ENCODE results near the gene ACP7. TPM values are rescaled to one million over a fixed set of nuclear protein-coding genes. Genes with fewer than 3 reads are reported as not detected.

Gene ACP7
- total and polyA plus RNA-seq, 2 of the 4 experiments (the other 2 are of a cell fraction): not detected

DNA sequence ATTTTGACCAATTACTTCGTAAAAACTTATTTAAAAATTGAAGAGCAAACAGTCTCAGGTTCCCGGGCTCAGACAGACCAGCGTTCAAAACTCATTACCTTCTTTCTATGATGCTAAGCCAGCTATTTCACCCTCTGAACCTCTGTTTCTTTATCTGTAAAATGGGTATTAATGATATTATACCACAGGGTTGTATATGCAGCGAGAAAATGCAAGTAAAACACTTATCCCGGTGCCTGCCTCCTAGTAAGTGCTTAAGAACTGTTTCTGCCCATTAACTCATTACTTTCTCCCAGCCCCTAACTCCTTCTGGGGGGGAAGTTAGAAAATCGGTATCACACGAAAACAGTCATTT lies 41.0 kb downstream of the ACP7 start:
- ATAC-seq (ENCODE audit: low read depth) (no peak), DNase-seq (no peak)
- no peak overlapping the region for H2BK15ac ChIP-seq (ENCODE audit: low read depth, low read length)
- no peaks in the 10 kb centered on the region for H3K36me3 ChIP-seq (ENCODE audit: control insufficient read depth, insufficient read depth, low read length)
- no peak overlapping the region; the same call in 1 of the 2 replicates for H3K56ac ChIP-seq (ENCODE audit: extremely low read depth, insufficient read depth, low read length)
- TF ChIP-seq MAZ (IDR thresholded peaks at IDR 0.05; ENCODE audit: borderline replicate concordance, low read depth, low read length) (no peak), RAD21 (IDR thresholded peaks at IDR 0.05; ENCODE audit: low read length) (no peak), RFX5 (IDR thresholded peaks at IDR 0.05; ENCODE audit: low read depth, low read length) (no peak), SMC3 (IDR thresholded peaks at IDR 0.05; ENCODE audit: low read depth, low read length) (no peak), CEBPB (IDR thresholded peaks at IDR 0.05; ENCODE audit: low read depth, low read length) (no peak), CHD1 (IDR thresholded peaks at IDR 0.05; ENCODE audit: low read depth, low read length) (no peak), FOS (IDR thresholded peaks at IDR 0.05; ENCODE audit: low read depth, low read length) (no peak), MAFK (IDR thresholded peaks at IDR 0.05; ENCODE audit: low read depth, low read length) (no peak)
- TF ChIP-seq, protein P1, sequence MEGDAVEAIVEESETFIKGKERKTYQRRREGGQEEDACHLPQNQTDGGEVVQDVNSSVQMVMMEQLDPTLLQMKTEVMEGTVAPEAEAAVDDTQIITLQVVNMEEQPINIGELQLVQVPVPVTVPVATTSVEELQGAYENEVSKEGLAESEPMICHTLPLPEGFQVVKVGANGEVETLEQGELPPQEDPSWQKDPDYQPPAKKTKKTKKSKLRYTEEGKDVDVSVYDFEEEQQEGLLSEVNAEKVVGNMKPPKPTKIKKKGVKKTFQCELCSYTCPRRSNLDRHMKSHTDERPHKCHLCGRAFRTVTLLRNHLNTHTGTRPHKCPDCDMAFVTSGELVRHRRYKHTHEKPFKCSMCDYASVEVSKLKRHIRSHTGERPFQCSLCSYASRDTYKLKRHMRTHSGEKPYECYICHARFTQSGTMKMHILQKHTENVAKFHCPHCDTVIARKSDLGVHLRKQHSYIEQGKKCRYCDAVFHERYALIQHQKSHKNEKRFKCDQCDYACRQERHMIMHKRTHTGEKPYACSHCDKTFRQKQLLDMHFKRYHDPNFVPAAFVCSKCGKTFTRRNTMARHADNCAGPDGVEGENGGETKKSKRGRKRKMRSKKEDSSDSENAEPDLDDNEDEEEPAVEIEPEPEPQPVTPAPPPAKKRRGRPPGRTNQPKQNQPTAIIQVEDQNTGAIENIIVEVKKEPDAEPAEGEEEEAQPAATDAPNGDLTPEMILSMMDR (conservative IDR thresholded peaks at IDR 0.05; ENCODE audit: low read depth, low read length): no peak
- peak overlapping the region; percentile 83; the same call in 1 of the 2 replicates for H3K4me2 ChIP-seq (ENCODE audit: low read depth, low read length)
- ChIA-PET POLR2A (ENCODE audit: unreplicated experiment) (no interaction called here), CTCF (no interaction called here)
- H4K5ac ChIP-seq (ENCODE audit: low read depth, low read length): peak overlapping the region; percentile 10; the same call in 1 of the 2 replicates
- H2AK5ac ChIP-seq (ENCODE audit: low read depth, low read length): no peak overlapping the region
- peaks cover 5% of the 10 kb centered on the region; the same call in 1 of the 2 replicates for H3K4me1 ChIP-seq (ENCODE audit: control insufficient read depth, insufficient read depth, low read length)
- peaks cover 24% of the 10 kb centered on the region; the same call in 1 of the 2 replicates for H4K20me1 ChIP-seq (ENCODE audit: insufficient read depth, low read length)
- no peak overlapping the region; the same call in 1 of the 2 replicates for H3K18ac ChIP-seq (ENCODE audit: low read depth, low read length)
- dilution Hi-C loops (cut with HindIII; ENCODE audit: low sequenced_read_pairs, unreplicated experiment) (no loop called here), in situ Hi-C loops (cut with MboI; ENCODE audit: low sequenced_read_pairs) (no loop called here), intact Hi-C loops (cut with micrococcal nuclease) (no loop called here)
- H2BK20ac ChIP-seq (ENCODE audit: low read depth, low read length): 0 out of 2 replicates have a peak overlapping the region, but pooled peaks have one; percentile 60
- H3K79me1 ChIP-seq (ENCODE audit: low read depth in 1 of 2, low read length in 2 of 2): peaks cover 13 to 41% of the 10 kb centered on the region in 2 experiments
- peak overlapping the region; percentile 54 for H2BK5ac ChIP-seq (ENCODE audit: low read depth, low read length, poor library complexity, severe bottlenecking)
- BruUV-seq (replicated peaks): no TSS peak
- H3K9me1 ChIP-seq (ENCODE audit: insufficient read depth, low read length): 0 out of 2 replicates have a peak, but pooled peaks cover 2% of the 10 kb centered on the region
- peak overlapping the region; percentile 82 for H3K4ac ChIP-seq (ENCODE audit: low read depth, low read length)
- H2BK120ac ChIP-seq (ENCODE audit: low read depth, low read length): peak overlapping the region; percentile 61; the same call in 1 of the 2 replicates
- no peak overlapping the region for H3K9ac ChIP-seq (ENCODE audit: low read depth, low read length)
- H3K14ac ChIP-seq (replicated peaks; ENCODE audit: low read depth, low read length): peak overlapping the region; percentile 48; the same call in 1 of the 2 replicates
- H2AK9ac ChIP-seq (replicated peaks; ENCODE audit: low read depth, low read length, poor library complexity): peak overlapping the region; percentile 56
- no peaks in the 10 kb centered on the region for H3K9me3 ChIP-seq (ENCODE audit: control insufficient read depth, insufficient read depth, low read length)
- peak overlapping the region; percentile 90 for H2AFZ ChIP-seq (replicated peaks; ENCODE audit: low read length, poor library complexity)
- 0 out of 2 replicates have a peak, but pooled peaks cover 2% of the 10 kb centered on the region for H3K27me3 ChIP-seq (ENCODE audit: control insufficient read depth, insufficient read depth, low read length)
- no CpG with 5 or more reads among the region's 7 CpGs for WGBS, 2 experiments (ENCODE audit: extremely low coverage in 2 of 2, insufficient read length in 1 of 2)
- no peak overlapping the region for H4K91ac ChIP-seq (ENCODE audit: insufficient read depth, low read depth, low read length)
- peak overlapping the region; percentile 41; the same call in 1 of the 2 replicates for H3K4me3 ChIP-seq (ENCODE audit: insufficient read depth, low read depth, low read length)
- H3K27ac ChIP-seq (ENCODE audit: insufficient read depth, low read length): no peak overlapping the region
- peak overlapping the region; percentile 29; the same call in 1 of the 2 replicates for H3K23ac ChIP-seq (ENCODE audit: low read depth, low read length)
- peak overlapping the region; percentile 27 to 94; a peak in 3 of 4 replicates for H4K8ac ChIP-seq (ENCODE audit: low read depth in 2 of 2, low read length in 2 of 2)
